GM13977 (cell line): Measurements from ENCODE around the gene TMEM175.
"Not testable (repeated sequence)": the region's sequence is repeated elsewhere in the genome, so short reads cannot be mapped to it uniquely, and the experiment has no call there.

Experiments used
- DNase-seq: peaks from one replicate; pipeline ENCODE4 v3.0.0; 2012; ENCODE audit warnings: low spot score
- in situ Hi-C: fragments of 300-500 bp; cut with MboI; formaldehyde crosslinking; loops from one replicate; pipeline ENCODE4 v1.12.0; 2022; ENCODE audit warnings: low sequenced_read_pairs, low pct_unique_long_range_greater_than_20kb, mixed read lengths, inconsistent platforms; ENCODE audit not compliant: unreplicated experiment
- TF ChIP-seq, protein P1 (sequence below): IDR thresholded peaks from 2 replicates; pipeline ENCODE4 v1.5.1; 2012; ENCODE audit warnings: mild to moderate bottlenecking, control low read depth; ENCODE audit not compliant: insufficient read depth; ENCODE audit errors: extremely low read depth, missing control alignments

Gene TMEM175

GRCh38 chr4:997375-998071 is 65.3 kb downstream of the TMEM175 start:
- TF ChIP-seq, protein P1, sequence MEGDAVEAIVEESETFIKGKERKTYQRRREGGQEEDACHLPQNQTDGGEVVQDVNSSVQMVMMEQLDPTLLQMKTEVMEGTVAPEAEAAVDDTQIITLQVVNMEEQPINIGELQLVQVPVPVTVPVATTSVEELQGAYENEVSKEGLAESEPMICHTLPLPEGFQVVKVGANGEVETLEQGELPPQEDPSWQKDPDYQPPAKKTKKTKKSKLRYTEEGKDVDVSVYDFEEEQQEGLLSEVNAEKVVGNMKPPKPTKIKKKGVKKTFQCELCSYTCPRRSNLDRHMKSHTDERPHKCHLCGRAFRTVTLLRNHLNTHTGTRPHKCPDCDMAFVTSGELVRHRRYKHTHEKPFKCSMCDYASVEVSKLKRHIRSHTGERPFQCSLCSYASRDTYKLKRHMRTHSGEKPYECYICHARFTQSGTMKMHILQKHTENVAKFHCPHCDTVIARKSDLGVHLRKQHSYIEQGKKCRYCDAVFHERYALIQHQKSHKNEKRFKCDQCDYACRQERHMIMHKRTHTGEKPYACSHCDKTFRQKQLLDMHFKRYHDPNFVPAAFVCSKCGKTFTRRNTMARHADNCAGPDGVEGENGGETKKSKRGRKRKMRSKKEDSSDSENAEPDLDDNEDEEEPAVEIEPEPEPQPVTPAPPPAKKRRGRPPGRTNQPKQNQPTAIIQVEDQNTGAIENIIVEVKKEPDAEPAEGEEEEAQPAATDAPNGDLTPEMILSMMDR: no peak
- no peak for DNase-seq
- in situ Hi-C loops: no loop called here

DNA sequence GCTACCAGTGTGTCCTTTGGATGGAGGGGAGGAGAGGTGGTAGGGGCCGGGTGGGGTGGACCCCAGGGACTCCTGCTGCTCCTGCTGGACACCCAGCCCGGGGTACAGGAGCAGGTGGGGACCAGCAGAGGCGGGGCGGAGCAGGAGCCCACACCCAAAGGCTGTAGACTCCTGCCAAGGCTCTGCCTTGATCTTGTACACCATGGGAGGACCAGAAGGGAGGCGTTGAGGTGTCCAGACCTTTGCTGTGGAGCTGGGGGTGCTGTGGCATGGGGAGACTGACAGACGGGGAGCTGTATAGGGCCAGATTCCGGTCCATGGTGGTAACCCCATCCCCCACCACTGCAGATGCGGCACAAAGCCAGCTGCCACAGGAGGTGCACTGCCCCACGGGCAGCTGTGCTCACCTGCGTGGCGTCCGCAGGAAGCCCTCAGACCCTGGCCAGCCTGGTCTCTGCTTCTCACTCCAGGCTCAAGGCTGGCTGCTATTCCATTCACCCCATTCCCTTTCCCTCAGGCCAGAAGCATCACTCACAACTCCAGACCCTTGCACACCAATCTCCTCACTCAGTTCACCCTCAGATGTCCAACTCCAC is 65.9 kb downstream of the TMEM175 start:
- in situ Hi-C loops: no loop called here
- TF ChIP-seq, protein P1: no peak
- DNase-seq: no peak

- in situ Hi-C loops, DNase-seq: not testable (repeated sequence)
Measured at GRCh38 chr4:999240-999863, 67.1 kb downstream of the TMEM175 start.

DNA sequence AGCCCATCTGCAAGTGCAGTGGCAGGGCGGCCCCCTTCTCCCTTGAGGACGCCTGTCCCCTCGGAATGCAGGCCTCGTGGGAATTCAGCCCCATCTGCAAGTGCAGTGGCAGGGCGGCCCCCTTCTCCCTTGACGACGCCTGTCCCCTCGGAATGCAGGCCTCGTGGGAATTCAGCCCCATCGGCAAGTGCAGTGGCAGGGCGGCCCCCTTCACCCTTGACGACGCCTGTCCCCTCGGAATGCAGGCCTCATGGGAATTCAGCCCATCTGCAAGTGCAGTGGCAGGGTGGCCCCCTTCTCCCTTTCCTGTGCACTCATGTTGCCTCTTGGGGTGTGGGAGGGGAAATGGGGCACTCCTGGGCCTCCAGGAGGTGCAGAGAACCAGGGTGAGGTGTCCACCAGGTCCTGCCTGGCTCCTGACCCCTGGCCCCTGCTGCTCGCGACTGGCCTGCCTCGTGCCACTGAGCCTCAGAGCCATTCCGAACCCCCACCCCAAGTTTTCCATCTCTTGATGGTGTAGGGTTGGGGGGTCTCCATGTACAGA is 67.7 kb downstream of the TMEM175 start:
- DNase-seq: no peak
- TF ChIP-seq, protein P1: no peak
- in situ Hi-C loops: no loop called here

DNA sequence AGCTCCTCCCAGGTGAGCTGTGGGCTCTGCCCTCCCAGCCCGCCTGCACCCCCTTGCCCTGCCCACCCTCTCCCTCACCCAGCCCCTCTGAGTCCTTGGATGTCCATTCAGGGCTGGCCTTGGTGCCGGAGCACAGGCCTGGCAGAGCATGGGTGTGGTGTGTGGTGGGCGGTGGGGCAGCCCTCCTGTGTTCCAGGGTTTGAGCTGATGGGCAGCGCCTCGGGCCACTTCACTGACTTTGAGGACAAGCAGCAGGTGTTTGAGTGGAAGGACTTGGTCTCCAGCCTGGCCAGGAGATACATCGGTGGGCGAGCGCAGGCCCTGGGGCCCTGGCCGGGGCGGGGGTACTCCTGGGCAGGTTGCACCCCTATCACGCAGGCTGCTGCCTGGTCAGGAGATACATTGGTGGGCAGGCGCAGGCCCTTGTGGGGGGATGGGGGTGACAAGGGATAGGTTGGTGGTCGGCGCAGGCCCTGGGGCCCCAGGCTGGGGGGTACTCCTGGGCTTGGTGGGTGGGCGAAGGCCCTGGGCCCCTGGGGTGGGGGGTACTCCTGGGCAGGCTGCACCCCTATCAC is 68.5 kb downstream of the TMEM175 start:
- no peak for DNase-seq
- TF ChIP-seq, protein P1: no peak
- in situ Hi-C loops: no loop called here

DNA sequence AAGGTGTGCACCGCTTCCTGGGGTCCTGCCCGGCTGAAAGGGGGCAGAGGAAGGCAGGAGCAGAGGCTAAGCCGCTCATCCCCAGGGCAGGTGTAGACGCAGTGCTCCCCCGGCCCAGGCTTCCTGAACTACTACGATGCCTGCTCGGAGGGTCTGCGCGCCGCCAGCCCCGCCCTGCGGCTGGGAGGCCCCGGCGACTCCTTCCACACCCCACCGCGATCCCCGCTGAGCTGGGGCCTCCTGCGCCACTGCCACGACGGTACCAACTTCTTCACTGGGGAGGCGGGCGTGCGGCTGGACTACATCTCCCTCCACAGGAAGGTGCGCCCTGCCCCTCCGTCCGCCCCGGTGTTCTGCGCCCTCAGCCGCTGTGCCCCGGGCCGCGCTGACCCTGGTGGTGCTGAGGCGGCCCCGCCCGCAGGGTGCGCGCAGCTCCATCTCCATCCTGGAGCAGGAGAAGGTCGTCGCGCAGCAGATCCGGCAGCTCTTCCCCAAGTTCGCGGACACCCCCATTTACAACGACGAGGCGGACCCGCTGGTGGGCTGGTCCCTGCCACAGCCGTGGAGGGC is 69.4 kb downstream of the TMEM175 start:
- in situ Hi-C loops: no loop called here
- DNase-seq: no peak
- TF ChIP-seq, protein P1: no peak
